ENCODE measurements around the gene OSBP2. TPM values are rescaled to one million over a fixed set of nuclear protein-coding genes. Genes with fewer than 3 reads are reported as not detected.

Gene OSBP2
- total RNA-seq, 1 experiment from 2014 or later: 6.2 TPM

- CTCF ChIA-PET: no interaction called here
- no peaks in the 10 kb centered on the region for H3K36me3 Mint-ChIP-seq (ENCODE audit: insufficient read depth, unreplicated experiment)
- H3K4me1 Mint-ChIP-seq (ENCODE audit: low read depth, unreplicated experiment): no peaks in the 10 kb centered on the region
- POLR2A ChIA-PET: no interaction called here
- DNase-seq: peak in 1 of 2 experiments; percentile 3
- Histone ChIP-seq H3K4me3 (ENCODE audit: low read depth, low read length) (no peak overlapping the region), H3K4me1 (peaks cover 12% of the 10 kb centered on the region), H3K9me3 (no peaks in the 10 kb centered on the region), H3K36me3 (ENCODE audit: control insufficient read depth, insufficient read depth, low read length) (no peaks in the 10 kb centered on the region), H3K27me3 (replicated peaks; ENCODE audit: control insufficient read depth, insufficient read depth, low read length) (no peaks in the 10 kb centered on the region)
- H3K4me3 Mint-ChIP-seq (ENCODE audit: unreplicated experiment): no peak overlapping the region
- no peak for TF ChIP-seq CTCF (IDR thresholded peaks at IDR 0.05; ENCODE audit: insufficient read depth in 1 of 2, low read depth in 1 of 2, low read length in 1 of 2, severe bottlenecking in 1 of 2, unreplicated experiment in 1 of 2)
- BruUV-seq (replicated peaks): no TSS peak
- no peak overlapping the region for H3K27ac Mint-ChIP-seq (ENCODE audit: unreplicated experiment)
- no peaks in the 10 kb centered on the region for H3K9me3 Mint-ChIP-seq (ENCODE audit: unreplicated experiment)
- H3K27me3 Mint-ChIP-seq (ENCODE audit: insufficient read depth, unreplicated experiment): no peaks in the 10 kb centered on the region
- intact Hi-C loops (cut with micrococcal nuclease; ENCODE audit: unreplicated experiment): no loop called here
Observed at GRCh38 chr22:30876915-30877553, 182.4 kb downstream of the OSBP2 start.

- CTCF ChIA-PET: no interaction called here
- H3K36me3 Mint-ChIP-seq (ENCODE audit: insufficient read depth, unreplicated experiment): no peaks in the 10 kb centered on the region
- Histone ChIP-seq H3K4me1 (peaks cover 16% of the 10 kb centered on the region), H3K36me3 (ENCODE audit: control insufficient read depth, insufficient read depth, low read length) (no peaks in the 10 kb centered on the region), H3K9me3 (no peaks in the 10 kb centered on the region), H3K4me3 (ENCODE audit: low read depth, low read length) (no peak overlapping the region), H3K27me3 (replicated peaks; ENCODE audit: control insufficient read depth, insufficient read depth, low read length) (no peaks in the 10 kb centered on the region)
- intact Hi-C loops (cut with micrococcal nuclease; ENCODE audit: unreplicated experiment): no loop called here
- no peaks in the 10 kb centered on the region for H3K4me1 Mint-ChIP-seq (ENCODE audit: low read depth, unreplicated experiment)
- H3K27me3 Mint-ChIP-seq (ENCODE audit: insufficient read depth, unreplicated experiment): no peaks in the 10 kb centered on the region
- H3K27ac Mint-ChIP-seq (ENCODE audit: unreplicated experiment): no peak overlapping the region
- BruUV-seq (replicated peaks): no TSS peak
- DNase-seq: peak in 1 of 2 experiments; percentile 10
- H3K4me3 Mint-ChIP-seq (ENCODE audit: unreplicated experiment): no peak overlapping the region
- POLR2A ChIA-PET: no interaction called here
- no peak for TF ChIP-seq CTCF (IDR thresholded peaks at IDR 0.05; ENCODE audit: insufficient read depth in 1 of 2, low read depth in 1 of 2, low read length in 1 of 2, severe bottlenecking in 1 of 2, unreplicated experiment in 1 of 2)
- no peaks in the 10 kb centered on the region for H3K9me3 Mint-ChIP-seq (ENCODE audit: unreplicated experiment)
Observed at GRCh38 chr22:30877662-30878515, 183.2 kb downstream of the OSBP2 start.

GRCh38 chr22:30878516-30879414 is 184.1 kb downstream of the OSBP2 start:
- no peak overlapping the region for H3K4me3 Mint-ChIP-seq (ENCODE audit: unreplicated experiment)
- intact Hi-C loops (cut with micrococcal nuclease; ENCODE audit: unreplicated experiment): no loop called here
- no peaks in the 10 kb centered on the region for H3K9me3 Mint-ChIP-seq (ENCODE audit: unreplicated experiment)
- H3K9me3 ChIP-seq: no peaks in the 10 kb centered on the region
- no peak overlapping the region for H3K4me3 ChIP-seq (ENCODE audit: low read depth, low read length)
- ChIA-PET POLR2A (no interaction called here), CTCF (no interaction called here)
- no peaks in the 10 kb centered on the region for H3K27me3 ChIP-seq (replicated peaks; ENCODE audit: control insufficient read depth, insufficient read depth, low read length)
- no peaks in the 10 kb centered on the region for H3K4me1 Mint-ChIP-seq (ENCODE audit: low read depth, unreplicated experiment)
- no peaks in the 10 kb centered on the region for H3K36me3 Mint-ChIP-seq (ENCODE audit: insufficient read depth, unreplicated experiment)
- DNase-seq: no peak
- H3K27me3 Mint-ChIP-seq (ENCODE audit: insufficient read depth, unreplicated experiment): no peaks in the 10 kb centered on the region
- H3K4me1 ChIP-seq: peaks cover 16% of the 10 kb centered on the region
- no peaks in the 10 kb centered on the region for H3K36me3 ChIP-seq (ENCODE audit: control insufficient read depth, insufficient read depth, low read length)
- BruUV-seq (replicated peaks): no TSS peak
- no peak for TF ChIP-seq CTCF (IDR thresholded peaks at IDR 0.05; ENCODE audit: insufficient read depth in 1 of 2, low read depth in 1 of 2, low read length in 1 of 2, severe bottlenecking in 1 of 2, unreplicated experiment in 1 of 2)
- H3K27ac Mint-ChIP-seq (ENCODE audit: unreplicated experiment): no peak overlapping the region
